HG03460 (cell line): Measurements from ENCODE around the gene TAX1BP1.

Experiments
- ATAC-seq: cut with Tn5 transposase; IDR thresholded peaks from one replicate; pipeline ENCODE4 v1.9.1; 2021; ENCODE audit not compliant: unreplicated experiment

Gene TAX1BP1

DNA sequence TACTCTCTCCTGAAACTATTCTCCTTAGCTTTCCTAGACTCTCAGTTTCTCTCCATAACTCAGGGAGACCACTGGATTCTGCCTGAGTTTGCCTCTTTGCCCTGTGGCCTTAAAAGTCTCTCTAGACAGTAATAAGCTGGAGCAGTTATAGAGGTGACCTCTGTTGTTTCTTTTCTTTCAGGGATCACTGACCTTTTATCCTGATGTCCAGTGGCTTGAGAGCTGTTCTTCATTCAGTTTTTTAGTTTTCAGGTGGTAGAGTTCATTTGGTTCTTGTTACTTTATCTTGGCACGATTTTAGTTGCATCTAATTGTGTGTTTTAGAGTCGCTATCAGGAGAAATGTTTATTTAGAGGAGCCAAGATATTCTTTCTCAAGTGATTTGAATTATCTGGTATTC is 37.7 kb downstream of the TAX1BP1 start:
- ATAC-seq = no peak

- no peak for ATAC-seq
Measured at GRCh38 chr7:27779873-27780272, 39.9 kb downstream of the TAX1BP1 start.

DNA sequence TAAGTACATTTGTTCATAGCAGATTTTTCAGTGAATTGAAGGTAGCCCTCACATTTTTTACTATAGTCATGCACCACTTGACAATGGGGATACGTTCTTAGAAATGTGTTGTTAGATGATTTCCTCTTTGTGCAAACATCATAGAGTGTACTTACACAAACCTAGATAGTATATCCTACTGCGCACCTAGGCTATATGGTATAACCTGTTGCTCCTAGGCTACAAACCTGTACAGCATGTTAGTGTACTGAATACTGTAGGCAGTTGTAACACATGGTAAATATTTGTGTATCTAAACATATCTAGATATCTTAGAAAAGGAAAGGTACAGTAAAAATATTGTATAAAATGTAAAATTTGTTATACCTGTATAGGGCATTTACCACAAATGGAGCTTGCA is 41.2 kb downstream of the TAX1BP1 start:
- no peak for ATAC-seq

- ATAC-seq = no peak
Measured at GRCh38 chr7:27782849-27783248, 42.9 kb downstream of the TAX1BP1 start.

- ATAC-seq = no peak
Measured at GRCh38 chr7:27784399-27785053, 44.6 kb downstream of the TAX1BP1 start.

- no peak for ATAC-seq
Measured at GRCh38 chr7:27788437-27788836, 48.5 kb downstream of the TAX1BP1 start.

- no peak for ATAC-seq
Measured at GRCh38 chr7:27793780-27794179, 53.8 kb downstream of the TAX1BP1 start.

DNA sequence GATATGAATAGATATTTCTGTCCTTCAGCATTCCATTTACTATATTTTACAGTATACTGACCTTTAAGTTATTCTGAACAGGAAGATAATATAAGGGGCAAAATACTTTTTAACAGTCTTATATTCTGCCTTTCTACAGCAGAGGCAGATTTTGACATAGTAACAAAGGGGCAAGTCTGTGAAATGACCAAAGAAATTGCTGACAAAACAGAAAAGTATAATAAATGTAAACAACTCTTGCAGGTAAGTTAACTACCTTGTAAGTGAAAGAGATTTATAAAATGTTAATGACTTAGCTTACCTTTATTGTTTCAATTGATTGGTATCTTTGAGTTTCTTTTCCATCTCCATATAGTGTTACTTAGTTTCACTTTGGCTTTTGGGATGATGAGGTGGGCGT is 56.0 kb downstream of the TAX1BP1 start:
- ATAC-seq = no peak

DNA sequence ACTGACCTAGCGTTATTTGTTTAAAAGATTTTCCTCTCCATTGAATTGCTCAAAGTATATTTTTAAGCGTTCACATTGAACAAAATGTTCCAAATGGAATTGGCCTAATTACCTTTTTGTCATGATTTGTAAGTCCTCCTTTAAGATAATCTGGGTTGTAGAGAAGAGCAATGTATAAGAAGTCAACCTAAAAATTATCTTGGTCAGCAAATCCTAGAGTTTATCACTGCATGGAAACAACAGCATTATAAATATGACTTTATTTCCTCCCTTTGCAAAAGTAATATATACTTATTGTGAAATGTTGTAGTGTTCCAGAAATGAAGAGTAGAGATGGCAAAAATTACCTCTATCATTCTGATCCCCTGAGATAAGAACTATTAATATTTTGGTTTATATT is 59.2 kb downstream of the TAX1BP1 start:
- no peak for ATAC-seq

DNA sequence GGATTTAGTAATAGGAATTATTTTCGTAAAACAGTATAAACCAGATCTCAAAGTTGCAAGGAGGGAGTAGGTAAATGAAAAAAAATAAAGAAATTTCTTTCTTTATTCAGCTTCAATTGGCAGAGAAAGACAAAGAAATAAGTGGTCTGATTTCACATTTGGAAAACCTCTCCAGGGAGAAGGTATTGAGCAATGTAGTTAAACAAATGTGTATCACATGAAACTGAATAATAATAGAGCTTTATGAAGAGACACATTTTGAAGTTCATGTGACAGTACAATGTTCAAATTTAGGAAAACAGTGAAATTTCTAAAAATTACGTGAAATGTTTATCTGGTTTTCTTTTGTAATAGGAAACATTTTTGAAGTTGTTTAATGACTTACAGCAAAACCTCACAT is 63.0 kb downstream of the TAX1BP1 start:
- ATAC-seq = no peak

DNA sequence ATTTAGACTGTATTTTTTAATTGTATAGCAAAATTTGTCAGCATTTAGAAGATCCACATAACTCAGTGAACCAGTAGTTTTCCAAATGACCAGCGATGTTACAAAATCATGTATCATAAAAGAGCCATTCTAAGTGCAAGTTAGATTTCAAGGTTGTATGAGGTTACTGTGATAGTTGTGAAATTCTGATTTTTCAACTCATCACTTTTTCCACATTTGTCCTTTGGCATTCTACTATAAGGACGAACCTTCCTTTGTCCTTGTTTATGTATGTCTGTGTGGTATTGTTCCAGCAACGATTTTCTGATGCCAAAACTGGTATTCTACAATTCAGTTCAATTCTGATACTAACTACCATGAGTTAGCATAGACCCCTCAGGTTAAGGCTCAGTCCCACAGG is 64.2 kb downstream of the TAX1BP1 start:
- ATAC-seq = no peak

- no peak for ATAC-seq
Measured at GRCh38 chr7:27808626-27809025, 68.7 kb downstream of the TAX1BP1 start.

- no peak for ATAC-seq
Measured at GRCh38 chr7:27810186-27810585, 70.2 kb downstream of the TAX1BP1 start.

DNA sequence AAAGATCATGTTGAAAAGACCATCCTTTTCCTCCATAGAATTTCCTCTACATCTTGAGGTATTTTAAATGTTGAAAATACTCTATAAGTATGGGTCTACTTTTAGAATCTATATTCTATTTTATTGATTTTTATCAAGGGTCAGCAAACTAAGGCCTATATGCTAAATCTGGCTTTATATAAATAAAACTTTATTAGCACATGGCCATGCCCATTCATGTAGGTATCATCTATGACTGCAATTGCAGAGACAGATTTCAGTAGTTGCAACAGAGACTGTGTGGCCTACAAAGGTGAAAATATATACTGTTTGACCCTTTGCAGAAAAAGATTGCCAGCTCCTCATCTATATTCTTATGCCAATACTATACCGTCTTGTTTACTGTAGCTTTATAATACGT is 72.7 kb downstream of the TAX1BP1 start:
- no peak for ATAC-seq

DNA sequence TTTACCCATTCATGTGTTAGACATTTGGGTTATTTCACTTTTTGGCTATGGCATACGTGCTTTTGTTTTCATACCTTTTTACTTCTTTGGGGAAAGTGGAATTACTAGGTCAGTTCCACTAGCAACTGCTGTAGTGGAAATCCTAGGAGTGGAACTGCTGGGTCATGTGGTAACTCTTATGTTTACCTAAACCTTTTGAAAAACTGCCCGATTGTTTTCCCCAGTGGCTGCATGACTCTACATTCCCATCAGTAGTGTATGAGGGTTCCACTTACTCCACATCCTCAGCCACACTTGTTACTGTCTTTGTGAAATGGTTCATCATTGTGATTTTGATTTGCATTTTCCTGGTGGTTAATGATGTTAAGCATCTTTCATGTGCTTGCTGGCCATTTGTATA is 82.3 kb downstream of the TAX1BP1 start:
- no peak for ATAC-seq

- no peak for ATAC-seq
Measured at GRCh38 chr7:27825891-27826290, 85.9 kb downstream of the TAX1BP1 start.

DNA sequence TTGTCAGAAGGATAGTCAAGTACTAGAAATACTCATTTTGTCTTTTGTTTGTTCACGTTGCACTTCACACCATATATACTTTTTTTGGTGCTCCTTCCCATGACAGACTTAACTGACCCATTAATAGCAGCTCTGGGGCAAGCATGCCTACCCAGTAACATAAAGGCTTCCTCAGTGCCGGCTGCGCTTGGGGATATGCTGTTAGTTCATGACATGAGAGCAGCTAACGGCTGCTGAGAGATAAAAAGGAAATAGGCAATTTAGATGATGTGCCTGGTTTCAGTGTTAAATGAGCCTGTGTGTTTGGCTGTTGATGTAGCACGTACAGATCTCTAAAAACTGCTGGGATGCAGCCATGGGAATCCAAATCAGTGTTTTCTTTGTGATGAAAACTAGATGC is 86.4 kb downstream of the TAX1BP1 start:
- ATAC-seq = no peak

DNA sequence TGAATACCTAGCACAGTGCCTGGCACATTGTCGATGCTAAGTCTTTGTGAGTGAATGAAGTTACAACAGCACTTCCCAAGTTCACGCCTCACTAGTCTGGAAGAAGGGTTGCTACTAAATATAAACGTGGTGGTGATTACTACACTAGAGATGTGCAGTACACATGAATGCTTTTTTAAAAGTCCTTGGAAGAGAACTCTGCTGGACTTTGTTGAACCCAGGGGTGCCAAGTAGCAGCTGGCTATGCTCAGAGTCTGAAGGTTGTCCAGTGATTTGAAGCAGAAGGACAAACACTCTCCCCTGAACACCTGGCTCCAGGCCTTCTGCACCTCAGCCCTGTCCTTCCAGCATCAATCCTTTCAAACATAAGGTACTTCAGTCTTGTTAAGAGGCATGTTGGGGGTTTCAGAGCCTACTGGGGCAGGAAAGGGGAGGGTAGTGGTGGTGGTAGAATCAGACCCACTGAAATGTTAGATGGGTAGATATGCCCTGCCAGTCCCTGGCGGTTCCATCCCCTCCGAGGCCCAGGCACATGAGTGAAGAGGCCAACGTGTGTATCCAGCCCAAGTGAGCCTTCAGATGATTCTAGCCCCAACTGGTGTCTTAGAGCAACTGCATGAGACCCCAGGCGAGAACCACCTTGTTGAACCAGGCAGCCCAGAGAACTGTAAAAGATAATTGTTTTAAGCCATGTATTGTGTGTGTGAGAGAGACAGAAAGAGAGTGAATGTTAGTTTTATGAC is 94.4 kb downstream of the TAX1BP1 start:
- no peak for ATAC-seq

- ATAC-seq = no peak
Measured at GRCh38 chr7:27835376-27835775, 95.4 kb downstream of the TAX1BP1 start.

DNA sequence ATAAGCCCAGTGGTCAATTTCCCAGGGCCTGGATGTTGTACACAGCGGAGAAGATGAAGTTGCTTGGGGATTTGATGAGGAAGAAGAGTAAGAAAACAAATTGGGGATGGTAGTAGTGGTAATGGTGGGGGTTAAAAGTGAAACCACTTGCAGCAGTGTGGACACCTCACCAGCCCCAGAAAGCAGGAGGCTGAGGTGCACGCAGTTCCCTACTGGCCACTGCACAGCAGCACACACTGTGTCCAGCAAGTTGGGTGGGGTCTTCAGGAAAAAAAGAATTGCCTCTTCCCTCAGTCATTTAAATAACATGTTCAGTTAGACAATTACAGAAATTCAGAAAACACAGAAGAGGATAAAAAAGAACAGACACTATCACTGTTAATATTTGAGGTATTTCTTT is 96.6 kb downstream of the TAX1BP1 start:
- no peak for ATAC-seq

DNA sequence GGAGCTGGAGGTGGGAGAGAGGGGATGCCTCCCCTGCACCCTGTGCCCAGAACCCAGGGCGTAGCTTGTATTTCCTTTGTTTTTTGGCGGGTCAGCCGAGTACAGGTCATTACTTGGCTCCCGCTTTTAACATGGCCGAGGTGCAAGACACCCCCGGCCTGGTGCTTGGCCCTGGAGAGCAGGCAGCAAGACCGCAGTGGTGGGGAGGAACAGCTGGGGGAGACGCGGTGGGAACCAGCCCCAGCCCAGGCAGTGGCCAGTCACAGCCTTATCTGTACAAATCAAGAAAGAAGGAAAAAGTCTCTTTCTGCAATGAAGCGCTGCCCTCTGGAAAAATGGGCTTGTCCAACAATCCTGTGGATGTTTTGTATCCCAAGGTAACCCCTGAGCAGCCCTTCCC is 99.1 kb downstream of the TAX1BP1 start:
- no peak for ATAC-seq

GRCh38 chr7:27840313-27840712 is 100.4 kb downstream of the TAX1BP1 start:
- ATAC-seq = no peak
